HG02981 (cell line): ENCODE measurements around the gene SLC22A16.
"Not testable (repeated sequence)": the region's sequence is repeated elsewhere in the genome, so short reads cannot be mapped to it uniquely, and the experiment has no call there.

Experiments used
- ATAC-seq: cut with Tn5 transposase; IDR thresholded peaks from one replicate; pipeline ENCODE4 v1.9.1; 2021; ENCODE audit warnings: mild to moderate bottlenecking, moderate library complexity; ENCODE audit not compliant: unreplicated experiment

The SLC22A16 gene

GRCh38 chr6:110490110-110490509, 13.7 kb upstream of the SLC22A16 start:
- ATAC-seq: no peak

- ATAC-seq: no peak
Measured at GRCh38 chr6:110488606-110489190, 12.3 kb upstream of the SLC22A16 start.

GRCh38 chr6:110487968-110488381, 11.6 kb upstream of the SLC22A16 start:
- ATAC-seq: not testable (repeated sequence)

GRCh38 chr6:110486756-110487155, 10.3 kb upstream of the SLC22A16 start:
- ATAC-seq: no peak

GRCh38 chr6:110485491-110485890, 9.1 kb upstream of the SLC22A16 start:
- no peak for ATAC-seq

GRCh38 chr6:110484321-110484720, 7.9 kb upstream of the SLC22A16 start:
- no peak for ATAC-seq

GRCh38 chr6:110482774-110483400, 6.5 kb upstream of the SLC22A16 start:
- no peak for ATAC-seq

- ATAC-seq: no peak
Measured at GRCh38 chr6:110481081-110481480, 4.7 kb upstream of the SLC22A16 start.

- no peak for ATAC-seq
Measured at GRCh38 chr6:110475066-110475653, 1.3 kb downstream of the SLC22A16 start.

- no peak for ATAC-seq
Measured at GRCh38 chr6:110474500-110474899, 1.9 kb downstream of the SLC22A16 start.

GRCh38 chr6:110472739-110473138, 3.7 kb downstream of the SLC22A16 start:
- no peak for ATAC-seq

- ATAC-seq: no peak
Measured at GRCh38 chr6:110471726-110472365, 4.6 kb downstream of the SLC22A16 start.

GRCh38 chr6:110468731-110469130, 7.7 kb downstream of the SLC22A16 start:
- ATAC-seq: no peak

GRCh38 chr6:110467566-110468140, 8.8 kb downstream of the SLC22A16 start:
- no peak for ATAC-seq

GRCh38 chr6:110462884-110463481, 13.4 kb downstream of the SLC22A16 start:
- no peak for ATAC-seq

GRCh38 chr6:110461376-110461775, 15.0 kb downstream of the SLC22A16 start:
- ATAC-seq: no peak

- ATAC-seq: no peak
Measured at GRCh38 chr6:110459137-110459536, 17.3 kb downstream of the SLC22A16 start.

- ATAC-seq: no peak
Measured at GRCh38 chr6:110458476-110458875, 17.9 kb downstream of the SLC22A16 start.

- ATAC-seq: not testable (repeated sequence)
Measured at GRCh38 chr6:110457567-110458175, 18.7 kb downstream of the SLC22A16 start.

- no peak for ATAC-seq
Measured at GRCh38 chr6:110456694-110457093, 19.7 kb downstream of the SLC22A16 start.

- no peak for ATAC-seq
Measured at GRCh38 chr6:110449541-110449895, 26.9 kb downstream of the SLC22A16 start.
